H9 (cell line): ENCODE measurements around the gene SCIN. TPM values are rescaled to one million over a fixed set of nuclear protein-coding genes. Genes with fewer than 3 reads are reported as not detected.

Experiments
- DNase-seq: peaks from one replicate; pipeline ENCODE4 v3.0.0-alpha.2; 2017
- H2AFZ ChIP-seq: one replicate; pipeline ENCODE4 v1.6.1; 2013; ENCODE audit warnings: mild to moderate bottlenecking, low read length, control low read depth, moderate library complexity
- H2AK5ac ChIP-seq: 2 replicates; pipeline ENCODE4 v1.6.1; 2013; ENCODE audit warnings: low read length, control low read depth, mixed read lengths; ENCODE audit not compliant: insufficient read length
- H2BK120ac ChIP-seq: one replicate; pipeline ENCODE4 v1.6.1; 2013; ENCODE audit warnings: low read depth, mild to moderate bottlenecking, low read length, control low read depth, inconsistent platforms; ENCODE audit not compliant: poor library complexity, severe bottlenecking
- H2BK12ac ChIP-seq: 2 replicates; pipeline ENCODE4 v1.6.1; 2013; ENCODE audit warnings: low read length, control low read depth, mixed read lengths, low read depth; ENCODE audit not compliant: insufficient read length
- H2BK15ac ChIP-seq: 2 replicates; pipeline ENCODE4 v1.6.1; 2013; ENCODE audit warnings: low read depth, low read length, control low read depth
- H2BK20ac ChIP-seq: one replicate; pipeline ENCODE4 v1.6.1; 2013; ENCODE audit warnings: low read depth, mild to moderate bottlenecking, low read length, control low read depth, inconsistent platforms; ENCODE audit not compliant: poor library complexity, severe bottlenecking
- H2BK5ac ChIP-seq: 2 replicates; pipeline ENCODE4 v1.6.1; 2013; ENCODE audit warnings: low read length, control low read depth, mixed read lengths; ENCODE audit not compliant: insufficient read length
- H3K14ac ChIP-seq: 2 replicates; pipeline ENCODE4 v1.6.1; 2013; ENCODE audit warnings: low read length, control low read depth; ENCODE audit not compliant: insufficient read depth
- H3K18ac ChIP-seq: 2 replicates; pipeline ENCODE4 v1.6.1; 2013; ENCODE audit warnings: low read depth, mild to moderate bottlenecking, mixed read lengths, low read length, control low read depth; ENCODE audit not compliant: insufficient read length
- H3K23ac ChIP-seq: 2 replicates; pipeline ENCODE4 v1.6.1; 2013; ENCODE audit warnings: low read length, control low read depth, mixed read lengths, low read depth; ENCODE audit not compliant: insufficient read length
- H3K23me2 ChIP-seq: 2 replicates; pipeline ENCODE4 v1.6.1; 2013; ENCODE audit warnings: low read depth, mild to moderate bottlenecking, mixed read lengths, low read length, control low read depth; ENCODE audit not compliant: insufficient read length, poor library complexity, severe bottlenecking
- H3K27ac ChIP-seq: 2 replicates; pipeline ENCODE4 v1.5.1; 2013; ENCODE audit warnings: low read length, control low read depth, mixed read lengths, low read depth; ENCODE audit not compliant: insufficient read length
- H3K27me3 ChIP-seq: 2 replicates; pipeline ENCODE4 v1.6.1; 2013; ENCODE audit warnings: low read length, control low read depth, inconsistent platforms; ENCODE audit not compliant: insufficient read depth
- H3K4ac ChIP-seq: 2 replicates; pipeline ENCODE4 v1.6.1; 2013; ENCODE audit warnings: low read depth, mild to moderate bottlenecking, control low read depth, inconsistent platforms, low read length, moderate library complexity
- H3K4me1 ChIP-seq: 2 replicates; pipeline ENCODE4 v1.6.1; 2013; ENCODE audit warnings: low read length, control low read depth, inconsistent platforms; ENCODE audit not compliant: insufficient read depth
- H3K4me2 ChIP-seq: 2 replicates; pipeline ENCODE4 v1.6.1; 2013; ENCODE audit warnings: low read length, control low read depth, mixed read lengths; ENCODE audit not compliant: insufficient read length, insufficient read depth
- H3K56ac ChIP-seq: 2 replicates; pipeline ENCODE4 v1.6.1; 2013; ENCODE audit warnings: low read depth, mild to moderate bottlenecking, mixed read lengths, low read length, control low read depth; ENCODE audit not compliant: insufficient read length
- H3K79me1 ChIP-seq: 2 replicates; pipeline ENCODE4 v1.6.1; 2013; ENCODE audit warnings: low read depth, mild to moderate bottlenecking, moderate library complexity, low read length, control low read depth, inconsistent platforms; ENCODE audit not compliant: insufficient read depth, poor library complexity, severe bottlenecking
- H3K79me2 ChIP-seq: 2 replicates; pipeline ENCODE4 v1.6.1; 2013; ENCODE audit warnings: low read length, control low read depth, inconsistent platforms; ENCODE audit not compliant: insufficient read depth
- H3K9ac ChIP-seq: 2 replicates; pipeline ENCODE4 v1.6.1; 2013; ENCODE audit warnings: low read length, control low read depth, mixed read lengths; ENCODE audit not compliant: insufficient read length; ENCODE audit errors: extremely low read depth
- H3K9me3 ChIP-seq: one replicate; pipeline ENCODE4 v1.6.1; 2013; ENCODE audit warnings: low read depth, low read length, inconsistent platforms; ENCODE audit not compliant: control insufficient read depth
- H3T11ph ChIP-seq: one replicate; pipeline ENCODE4 v1.6.1; 2013; ENCODE audit warnings: mild to moderate bottlenecking, low read length, control low read depth, inconsistent platforms
- H4K20me1 ChIP-seq: one replicate; pipeline ENCODE4 v1.6.1; 2013; ENCODE audit not compliant: control insufficient read depth, insufficient read length, insufficient read depth
- H4K5ac ChIP-seq: 2 replicates; pipeline ENCODE4 v1.6.1; 2013; ENCODE audit warnings: low read depth, mild to moderate bottlenecking, mixed read lengths, low read length, control low read depth; ENCODE audit not compliant: insufficient read length
- H4K8ac ChIP-seq: replicated peaks from 2 replicates; pipeline ENCODE4 v1.6.1; 2013; ENCODE audit warnings: low read length, control low read depth, mixed read lengths, low read depth; ENCODE audit not compliant: insufficient read length
- H4K91ac ChIP-seq: 2 replicates; pipeline ENCODE4 v1.6.1; 2013; ENCODE audit warnings: low read depth, mild to moderate bottlenecking, moderate library complexity, mixed read lengths, low read length, control low read depth; ENCODE audit not compliant: insufficient read length
- H3K27ac Mint-ChIP-seq, 3 experiments: 2 replicates in 2 of 3; 3 replicates in 1 of 3; pipeline ENCODE4 v1.8.0; 2020 to 2021; ENCODE audit warnings: mixed read lengths in 3 of 3, mild to moderate bottlenecking in 1 of 3, moderate library complexity in 1 of 3
- H3K27me3 Mint-ChIP-seq: 2 replicates; pipeline ENCODE4 v1.8.0; 2021; ENCODE audit warnings: low read depth, mild to moderate bottlenecking, moderate library complexity, mixed read lengths
- H3K36me3 Mint-ChIP-seq, 3 experiments: 2 replicates in 2 of 3; 3 replicates in 1 of 3; pipeline ENCODE4 v1.8.0; 2020 to 2021; ENCODE audit warnings: low read depth in 3 of 3, mixed read lengths in 3 of 3; ENCODE audit not compliant: insufficient read depth in 1 of 3
- H3K4me1 Mint-ChIP-seq, 2 experiments: 2 replicates each; pipeline ENCODE4 v1.8.0; 2020; ENCODE audit warnings: mixed read lengths in 2 of 2
- H3K4me3 Mint-ChIP-seq, 2 experiments: 2 replicates in 1 of 2; 3 replicates in 1 of 2; pipeline ENCODE4 v1.8.0; 2020 to 2021; ENCODE audit warnings: mild to moderate bottlenecking in 2 of 2, mixed read lengths in 2 of 2, moderate library complexity in 1 of 2
- H3K9me3 Mint-ChIP-seq, 2 experiments: 2 replicates in 1 of 2; 3 replicates in 1 of 2; pipeline ENCODE4 v1.8.0; 2020; ENCODE audit warnings: mild to moderate bottlenecking in 2 of 2, mixed read lengths in 2 of 2, moderate library complexity in 1 of 2
- WGBS: extraction: QIAGEN DNeasy Blood & Tissue Kit; methylation state at CpG from one replicate; pipeline ENCODE4 v1.1.7; 2013; ENCODE audit warnings: missing lambda C conversion rate, low lambda C conversion rate, mixed read lengths; ENCODE audit not compliant: insufficient read length; ENCODE audit errors: extremely low coverage; 5-methylcytosine and 5-hydroxymethylcytosine counted together
- total RNA-seq: library from RNA; stranded (reverse); gene quantifications from 2 replicates; pipeline ENCODE4 v1.2.1, GENCODE V29; 2021
- TF ChIP-seq, protein P1 (sequence below): fragments of 200-600 bp; sonication (generic); conservative IDR thresholded peaks from 3 replicates; pipeline ENCODE4 v1.8.0; 2021; ENCODE audit warnings: antibody characterized with exemption, mild to moderate bottlenecking

SCIN gene
- total RNA-seq, 1 experiment from 2014 or later = 0.44 TPM

GRCh38 chr7:12643001-12643643 is 72.6 kb downstream of the SCIN start:
- no peak overlapping the region for H2BK15ac ChIP-seq
- no peak overlapping the region for H4K91ac ChIP-seq
- H2BK5ac ChIP-seq = no peak overlapping the region
- H2BK20ac ChIP-seq = no peak overlapping the region
- H3K4ac ChIP-seq = no peak overlapping the region
- H3K27me3 ChIP-seq = no peaks in the 10 kb centered on the region; the same call in 1 of the 2 replicates
- H3K4me1 Mint-ChIP-seq = peaks cover 8 to 14% of the 10 kb centered on the region in 2 experiments; a peak in 2 of 4 replicates
- H3K27ac ChIP-seq = no peak overlapping the region
- H4K5ac ChIP-seq = no peak overlapping the region
- no peaks in the 10 kb centered on the region for H3K9me3 Mint-ChIP-seq
- TF ChIP-seq, protein P1, sequence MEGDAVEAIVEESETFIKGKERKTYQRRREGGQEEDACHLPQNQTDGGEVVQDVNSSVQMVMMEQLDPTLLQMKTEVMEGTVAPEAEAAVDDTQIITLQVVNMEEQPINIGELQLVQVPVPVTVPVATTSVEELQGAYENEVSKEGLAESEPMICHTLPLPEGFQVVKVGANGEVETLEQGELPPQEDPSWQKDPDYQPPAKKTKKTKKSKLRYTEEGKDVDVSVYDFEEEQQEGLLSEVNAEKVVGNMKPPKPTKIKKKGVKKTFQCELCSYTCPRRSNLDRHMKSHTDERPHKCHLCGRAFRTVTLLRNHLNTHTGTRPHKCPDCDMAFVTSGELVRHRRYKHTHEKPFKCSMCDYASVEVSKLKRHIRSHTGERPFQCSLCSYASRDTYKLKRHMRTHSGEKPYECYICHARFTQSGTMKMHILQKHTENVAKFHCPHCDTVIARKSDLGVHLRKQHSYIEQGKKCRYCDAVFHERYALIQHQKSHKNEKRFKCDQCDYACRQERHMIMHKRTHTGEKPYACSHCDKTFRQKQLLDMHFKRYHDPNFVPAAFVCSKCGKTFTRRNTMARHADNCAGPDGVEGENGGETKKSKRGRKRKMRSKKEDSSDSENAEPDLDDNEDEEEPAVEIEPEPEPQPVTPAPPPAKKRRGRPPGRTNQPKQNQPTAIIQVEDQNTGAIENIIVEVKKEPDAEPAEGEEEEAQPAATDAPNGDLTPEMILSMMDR = no peak
- H3K9me3 ChIP-seq = no peaks in the 10 kb centered on the region
- H3K14ac ChIP-seq = no peak overlapping the region
- no peak overlapping the region for H2BK12ac ChIP-seq
- H3K27ac Mint-ChIP-seq = no peak overlapping the region
- H3K4me2 ChIP-seq = no peak overlapping the region
- no peak overlapping the region for H3K56ac ChIP-seq
- no peaks in the 10 kb centered on the region for H3K23me2 ChIP-seq
- H3K18ac ChIP-seq = no peak overlapping the region
- no peak overlapping the region for H3T11ph ChIP-seq
- H3K27me3 Mint-ChIP-seq = no peaks in the 10 kb centered on the region
- H3K4me3 Mint-ChIP-seq = no peak overlapping the region
- no peak for DNase-seq
- H2AFZ ChIP-seq = no peak overlapping the region
- no CpG with 5 or more reads among the region's 3 CpGs for WGBS
- no peak overlapping the region for H3K9ac ChIP-seq
- H4K20me1 ChIP-seq = no peaks in the 10 kb centered on the region
- no peak overlapping the region for H3K23ac ChIP-seq
- H3K79me2 ChIP-seq = no peaks in the 10 kb centered on the region
- H3K4me1 ChIP-seq = peaks cover 5% of the 10 kb centered on the region; the same call in 1 of the 2 replicates
- H2AK5ac ChIP-seq = no peak overlapping the region
- no peaks in the 10 kb centered on the region for H3K36me3 Mint-ChIP-seq
- H3K79me1 ChIP-seq = no peaks in the 10 kb centered on the region
- no peak overlapping the region for H4K8ac ChIP-seq
- H2BK120ac ChIP-seq = no peak overlapping the region
